Liver (tissue), 9 donors: ENCODE data around the gene TSN. TPM values are rescaled to one million over a fixed set of nuclear protein-coding genes. Genes with fewer than 3 reads are reported as not detected.

Source experiments
- DNase-seq: peaks from one replicate; pipeline ENCODE4 v3.0.0-alpha.2; 2017; ENCODE audit warnings: low spot score
- H3K27ac ChIP-seq, 2 donors: one replicate each; pipeline ENCODE4 v1.7.0; 2013; ENCODE audit warnings: inconsistent platforms in 2 of 2, low read length in 2 of 2, control low read depth in 1 of 2, low read depth in 1 of 2, mild to moderate bottlenecking in 1 of 2
- H3K27me3 ChIP-seq, 4 donors: one replicate each; pipeline versions ENCODE4 v1.6.1 to v1.7.0; 2013; ENCODE audit warnings: low read length in 3 of 4, inconsistent platforms in 1 of 4, mild to moderate bottlenecking in 1 of 4, moderate library complexity in 1 of 4; ENCODE audit not compliant: control insufficient read depth in 4 of 4, insufficient read depth in 4 of 4
- H3K36me3 ChIP-seq, 4 donors: one replicate each; pipeline versions ENCODE4 v1.6.1 to v1.7.0; 2013; ENCODE audit warnings: low read length in 3 of 4, mild to moderate bottlenecking in 3 of 4, low read depth in 1 of 4, moderate library complexity in 1 of 4; ENCODE audit not compliant: control insufficient read depth in 4 of 4, insufficient read depth in 3 of 4
- H3K4me1 ChIP-seq, 4 donors: one replicate each; pipeline versions ENCODE4 v1.6.1 to v1.7.0; 2013; ENCODE audit warnings: low read length in 3 of 4, mild to moderate bottlenecking in 3 of 4, moderate library complexity in 1 of 4; ENCODE audit not compliant: control insufficient read depth in 4 of 4, insufficient read depth in 4 of 4
- H3K4me3 ChIP-seq, 3 donors: one replicate each; pipeline versions ENCODE4 v1.6.1 to v1.7.0; 2013; ENCODE audit warnings: low read length in 3 of 3, control low read depth in 1 of 3, low read depth in 1 of 3, mild to moderate bottlenecking in 1 of 3
- H3K9ac ChIP-seq, 2 donors: one replicate each; pipeline ENCODE4 v1.7.0; 2013; ENCODE audit warnings: low read length in 2 of 2, mild to moderate bottlenecking in 2 of 2, moderate library complexity in 2 of 2, control low read depth in 1 of 2, low read depth in 1 of 2
- H3K9me3 ChIP-seq, 4 donors: one replicate each; pipeline versions ENCODE4 v1.6.1 to v1.7.0; 2013; ENCODE audit warnings: low read length in 3 of 4; ENCODE audit not compliant: control insufficient read depth in 4 of 4
- FOXA1 ChIP-seq: IDR thresholded peaks from 2 replicates; pipeline ENCODE4 v1.6.1; 2016; ENCODE audit warnings: antibody characterized with exemption
- FOXA2 ChIP-seq: IDR thresholded peaks from 2 replicates; pipeline ENCODE4 v1.6.1; 2016; ENCODE audit warnings: antibody characterized with exemption
- HNF4A ChIP-seq, 2 donors: conservative IDR thresholded peaks; 2 replicates each; pipeline ENCODE4 v1.6.1; 2016; ENCODE audit warnings: antibody characterized with exemption in 2 of 2, mild to moderate bottlenecking in 2 of 2
- HNF4G ChIP-seq: IDR thresholded peaks from 2 replicates; pipeline ENCODE4 v1.6.1; 2016; ENCODE audit warnings: antibody characterized with exemption
- JUND ChIP-seq, 2 donors: IDR thresholded peaks; 2 replicates each; pipeline ENCODE4 v1.6.1; 2016; ENCODE audit warnings: antibody characterized with exemption in 2 of 2
- RXRA ChIP-seq, 2 donors: IDR thresholded peaks; 2 replicates each; pipeline ENCODE4 v1.6.1; 2017 to 2018; ENCODE audit warnings: antibody characterized with exemption in 2 of 2, mild to moderate bottlenecking in 1 of 2
- SP1 ChIP-seq: IDR thresholded peaks from 2 replicates; pipeline ENCODE4 v1.6.1; 2018; ENCODE audit warnings: antibody characterized with exemption, mild to moderate bottlenecking
- TAF1 ChIP-seq: conservative IDR thresholded peaks from 2 replicates; pipeline ENCODE4 v1.6.1; 2016; ENCODE audit warnings: antibody characterized with exemption, mild to moderate bottlenecking
- YY1 ChIP-seq: IDR thresholded peaks from 2 replicates; pipeline ENCODE4 v1.6.1; 2016; ENCODE audit warnings: antibody characterized with exemption, mild to moderate bottlenecking
- WGBS: extraction: QIAGEN DNeasy Blood & Tissue Kit; methylation state at CpG from one replicate; pipeline ENCODE4 v1.1.7; 2013; 5-methylcytosine and 5-hydroxymethylcytosine counted together
- polyA plus RNA-seq, 2 donors: library from polyadenylated mRNA; stranded (reverse) in 1 of 2; unstranded in 1 of 2; fragments of 200-250 nt in 1 of 2; fragments of >200 nt in 1 of 2; fragmentation: Nextera tagmentation in 1 of 2; extraction: Ambion mirVana in 1 of 2; gene quantifications; one replicate each; pipeline versions ENCODE4 v1.2.1 to v1.2.3, GENCODE V29; 2013 to 2015
- total RNA-seq, 2 donors: library from RNA; depleted of rRNA; stranded (reverse); fragments of >200 nt; gene quantifications; one replicate each; pipeline ENCODE4 v1.2.3, GENCODE V29; 2014
- TF ChIP-seq, protein P1 (sequence below): IDR thresholded peaks from 2 replicates; pipeline ENCODE4 v1.6.1; 2016; ENCODE audit warnings: antibody characterized with exemption
- TF ChIP-seq, protein P2 (sequence below): IDR thresholded peaks from 2 replicates; pipeline ENCODE4 v1.6.1; 2016; ENCODE audit warnings: antibody characterized with exemption, mild to moderate bottlenecking
- TF ChIP-seq, protein P3 (sequence below): fragments of 150-350 bp; IDR thresholded peaks from 2 replicates; pipeline ENCODE4 v1.5.1; 2017; ENCODE audit warnings: improper control_type of control experiment, low read depth, low read length; ENCODE audit not compliant: missing input control
- TF ChIP-seq, protein P4 (sequence below): IDR thresholded peaks from 2 replicates; pipeline ENCODE4 v1.6.1; 2016; ENCODE audit warnings: antibody characterized with exemption
- TF ChIP-seq, protein P5 (sequence below): IDR thresholded peaks from 2 replicates; pipeline ENCODE4 v1.6.1; 2016; ENCODE audit warnings: antibody characterized with exemption
- donor health status: healthy.
- donor health status: healthy.
- donor health status: healthy.
- donor health status: healthy.
- donor health status: healthy.

TSN gene
- total and polyA plus RNA-seq, 4 donors = 17.0 to 30.6 (median 17.7) TPM

DNA sequence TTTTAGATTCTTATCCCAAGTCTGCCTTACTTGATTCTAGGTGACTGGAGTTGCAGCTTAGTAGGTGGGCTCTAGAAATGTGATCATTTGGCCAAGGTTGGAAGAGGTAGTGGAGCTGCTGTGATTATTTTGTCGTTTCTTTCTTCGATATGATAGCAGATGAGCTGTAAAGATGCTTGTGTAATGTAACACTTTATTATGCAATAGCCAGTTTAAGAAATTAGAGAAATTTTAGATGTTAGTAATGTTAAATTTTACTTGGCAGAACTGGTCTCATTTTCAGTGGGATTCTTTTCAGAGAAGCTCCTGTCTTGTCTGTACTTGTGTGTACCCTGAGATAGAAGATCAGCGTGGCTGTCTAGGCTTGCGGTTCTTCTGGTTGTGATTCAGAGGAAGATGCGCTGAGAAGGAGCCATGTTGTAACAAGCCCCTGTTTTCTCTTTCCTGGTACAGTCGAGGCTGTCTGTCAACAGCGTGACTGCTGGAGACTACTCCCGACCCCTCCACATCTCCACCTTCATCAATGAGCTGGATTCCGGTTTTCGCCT, 9.3 kb downstream of the TSN start:
- H3K36me3 ChIP-seq = peaks cover 18 to 71% (median 55%) of the 10 kb centered on the region in 4 donors
- 89% methylated on average over 10 of the region's 10 CpGs for WGBS
- DNase-seq = no peak
- TF ChIP-seq, protein P1, sequence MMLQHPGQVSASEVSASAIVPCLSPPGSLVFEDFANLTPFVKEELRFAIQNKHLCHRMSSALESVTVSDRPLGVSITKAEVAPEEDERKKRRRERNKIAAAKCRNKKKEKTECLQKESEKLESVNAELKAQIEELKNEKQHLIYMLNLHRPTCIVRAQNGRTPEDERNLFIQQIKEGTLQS = no peak
- no peak overlapping the region for H3K9ac ChIP-seq
- H3K27me3 ChIP-seq = no peaks in the 10 kb centered on the region
- H3K4me3 ChIP-seq = no peak overlapping the region
- no peak overlapping the region for H3K27ac ChIP-seq
- H3K9me3 ChIP-seq = no peaks in the 10 kb centered on the region
- H3K4me1 ChIP-seq = no peaks in the 10 kb centered on the region

DNA sequence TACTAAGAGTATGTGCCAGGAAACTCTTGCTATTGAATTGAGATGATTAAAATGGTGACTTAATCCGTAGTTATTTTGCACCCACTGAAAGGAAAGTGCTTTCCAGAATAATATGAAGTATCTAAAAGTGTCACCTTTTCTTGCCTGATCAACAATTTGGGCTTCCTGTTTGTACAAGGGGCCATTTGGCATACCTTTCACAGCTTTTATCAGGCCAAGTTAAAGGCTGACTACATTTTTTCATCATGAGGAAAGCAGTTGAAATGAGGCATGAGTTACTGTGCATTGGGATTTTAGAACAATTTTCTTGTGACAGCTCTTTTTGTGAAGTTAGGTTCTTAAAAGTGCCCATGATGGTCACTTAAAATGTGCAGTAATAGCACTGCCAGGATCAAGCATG, 11.2 kb downstream of the TSN start:
- no peak for DNase-seq
- Histone ChIP-seq H3K36me3 (peaks cover 18 to 57% (median 47%) of the 10 kb centered on the region in 4 donors), H3K4me3 (no peak overlapping the region), H3K9me3 (no peaks in the 10 kb centered on the region), H3K27ac (no peak overlapping the region), H3K9ac (no peak overlapping the region), H3K27me3 (no peaks in the 10 kb centered on the region), H3K4me1 (no peaks in the 10 kb centered on the region)
- 90% methylated on average over 1 of the region's 1 CpG for WGBS
- TF ChIP-seq SP1 (no peak), YY1 (no peak), TAF1 (no peak), HNF4G (no peak), FOXA2 (no peak), JUND (IDR thresholded peaks at IDR 0.05) (no peak), RXRA (IDR thresholded peaks at IDR 0.05) (no peak), FOXA1 (no peak), HNF4A (conservative IDR thresholded peaks at IDR 0.05) (no peak)
- TF ChIP-seq, protein P2, sequence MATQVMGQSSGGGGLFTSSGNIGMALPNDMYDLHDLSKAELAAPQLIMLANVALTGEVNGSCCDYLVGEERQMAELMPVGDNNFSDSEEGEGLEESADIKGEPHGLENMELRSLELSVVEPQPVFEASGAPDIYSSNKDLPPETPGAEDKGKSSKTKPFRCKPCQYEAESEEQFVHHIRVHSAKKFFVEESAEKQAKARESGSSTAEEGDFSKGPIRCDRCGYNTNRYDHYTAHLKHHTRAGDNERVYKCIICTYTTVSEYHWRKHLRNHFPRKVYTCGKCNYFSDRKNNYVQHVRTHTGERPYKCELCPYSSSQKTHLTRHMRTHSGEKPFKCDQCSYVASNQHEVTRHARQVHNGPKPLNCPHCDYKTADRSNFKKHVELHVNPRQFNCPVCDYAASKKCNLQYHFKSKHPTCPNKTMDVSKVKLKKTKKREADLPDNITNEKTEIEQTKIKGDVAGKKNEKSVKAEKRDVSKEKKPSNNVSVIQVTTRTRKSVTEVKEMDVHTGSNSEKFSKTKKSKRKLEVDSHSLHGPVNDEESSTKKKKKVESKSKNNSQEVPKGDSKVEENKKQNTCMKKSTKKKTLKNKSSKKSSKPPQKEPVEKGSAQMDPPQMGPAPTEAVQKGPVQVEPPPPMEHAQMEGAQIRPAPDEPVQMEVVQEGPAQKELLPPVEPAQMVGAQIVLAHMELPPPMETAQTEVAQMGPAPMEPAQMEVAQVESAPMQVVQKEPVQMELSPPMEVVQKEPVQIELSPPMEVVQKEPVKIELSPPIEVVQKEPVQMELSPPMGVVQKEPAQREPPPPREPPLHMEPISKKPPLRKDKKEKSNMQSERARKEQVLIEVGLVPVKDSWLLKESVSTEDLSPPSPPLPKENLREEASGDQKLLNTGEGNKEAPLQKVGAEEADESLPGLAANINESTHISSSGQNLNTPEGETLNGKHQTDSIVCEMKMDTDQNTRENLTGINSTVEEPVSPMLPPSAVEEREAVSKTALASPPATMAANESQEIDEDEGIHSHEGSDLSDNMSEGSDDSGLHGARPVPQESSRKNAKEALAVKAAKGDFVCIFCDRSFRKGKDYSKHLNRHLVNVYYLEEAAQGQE = no peak
- TF ChIP-seq, protein P3, sequence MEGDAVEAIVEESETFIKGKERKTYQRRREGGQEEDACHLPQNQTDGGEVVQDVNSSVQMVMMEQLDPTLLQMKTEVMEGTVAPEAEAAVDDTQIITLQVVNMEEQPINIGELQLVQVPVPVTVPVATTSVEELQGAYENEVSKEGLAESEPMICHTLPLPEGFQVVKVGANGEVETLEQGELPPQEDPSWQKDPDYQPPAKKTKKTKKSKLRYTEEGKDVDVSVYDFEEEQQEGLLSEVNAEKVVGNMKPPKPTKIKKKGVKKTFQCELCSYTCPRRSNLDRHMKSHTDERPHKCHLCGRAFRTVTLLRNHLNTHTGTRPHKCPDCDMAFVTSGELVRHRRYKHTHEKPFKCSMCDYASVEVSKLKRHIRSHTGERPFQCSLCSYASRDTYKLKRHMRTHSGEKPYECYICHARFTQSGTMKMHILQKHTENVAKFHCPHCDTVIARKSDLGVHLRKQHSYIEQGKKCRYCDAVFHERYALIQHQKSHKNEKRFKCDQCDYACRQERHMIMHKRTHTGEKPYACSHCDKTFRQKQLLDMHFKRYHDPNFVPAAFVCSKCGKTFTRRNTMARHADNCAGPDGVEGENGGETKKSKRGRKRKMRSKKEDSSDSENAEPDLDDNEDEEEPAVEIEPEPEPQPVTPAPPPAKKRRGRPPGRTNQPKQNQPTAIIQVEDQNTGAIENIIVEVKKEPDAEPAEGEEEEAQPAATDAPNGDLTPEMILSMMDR = no peak
- TF ChIP-seq, protein P4, sequence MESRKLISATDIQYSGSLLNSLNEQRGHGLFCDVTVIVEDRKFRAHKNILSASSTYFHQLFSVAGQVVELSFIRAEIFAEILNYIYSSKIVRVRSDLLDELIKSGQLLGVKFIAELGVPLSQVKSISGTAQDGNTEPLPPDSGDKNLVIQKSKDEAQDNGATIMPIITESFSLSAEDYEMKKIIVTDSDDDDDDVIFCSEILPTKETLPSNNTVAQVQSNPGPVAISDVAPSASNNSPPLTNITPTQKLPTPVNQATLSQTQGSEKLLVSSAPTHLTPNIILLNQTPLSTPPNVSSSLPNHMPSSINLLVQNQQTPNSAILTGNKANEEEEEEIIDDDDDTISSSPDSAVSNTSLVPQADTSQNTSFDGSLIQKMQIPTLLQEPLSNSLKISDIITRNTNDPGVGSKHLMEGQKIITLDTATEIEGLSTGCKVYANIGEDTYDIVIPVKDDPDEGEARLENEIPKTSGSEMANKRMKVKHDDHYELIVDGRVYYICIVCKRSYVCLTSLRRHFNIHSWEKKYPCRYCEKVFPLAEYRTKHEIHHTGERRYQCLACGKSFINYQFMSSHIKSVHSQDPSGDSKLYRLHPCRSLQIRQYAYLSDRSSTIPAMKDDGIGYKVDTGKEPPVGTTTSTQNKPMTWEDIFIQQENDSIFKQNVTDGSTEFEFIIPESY = no peak
- TF ChIP-seq, protein P5, sequence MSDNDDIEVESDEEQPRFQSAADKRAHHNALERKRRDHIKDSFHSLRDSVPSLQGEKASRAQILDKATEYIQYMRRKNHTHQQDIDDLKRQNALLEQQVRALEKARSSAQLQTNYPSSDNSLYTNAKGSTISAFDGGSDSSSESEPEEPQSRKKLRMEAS = no peak
